GM12891 (cell line): ENCODE data around the gene GAREM1.

Source experiments
- POLR2A ChIP-seq: IDR thresholded peaks from 2 replicates; pipeline ENCODE4 v1.6.1; 2011; ENCODE audit warnings: low read depth, low read length, control low read depth
- POLR2AphosphoS5 ChIP-seq: IDR thresholded peaks from 2 replicates; pipeline ENCODE4 v1.6.1; 2011; ENCODE audit warnings: low read depth, low read length, control low read depth
- SPI1 ChIP-seq: IDR thresholded peaks from 2 replicates; pipeline ENCODE4 v1.6.1; 2011; ENCODE audit warnings: low read depth, low read length, control low read depth
- TAF1 ChIP-seq: IDR thresholded peaks from 2 replicates; pipeline ENCODE4 v1.6.1; 2011; ENCODE audit warnings: low read depth, low read length, control low read depth

DNA sequence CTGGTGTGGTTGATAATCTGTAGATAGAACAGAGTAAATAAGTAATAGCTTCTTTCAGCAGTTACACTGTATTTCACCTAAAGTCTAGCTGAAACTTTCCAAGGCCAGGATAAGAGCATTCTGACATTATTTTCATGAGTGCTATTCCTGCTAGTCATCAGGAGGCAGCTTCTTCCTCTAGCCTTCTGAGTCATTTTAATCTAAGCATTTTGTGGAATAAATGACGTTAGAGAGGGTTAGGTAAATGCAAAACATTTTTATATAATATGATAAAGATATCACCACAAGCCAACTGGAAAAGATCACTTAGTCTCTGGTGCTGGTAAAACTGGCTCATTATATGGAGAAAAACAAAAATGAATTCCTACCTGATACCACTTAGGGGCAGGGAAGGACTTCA is 142.3 kb downstream of the GAREM1 start:
- TF ChIP-seq POLR2AphosphoS5: no peak
- TF ChIP-seq POLR2A: no peak
- TF ChIP-seq TAF1: no peak
- TF ChIP-seq SPI1: no peak
